Upper lobe of left lung (tissue), 4 donors: ENCODE results near the gene ZNF248.

Experiments
- POLR2A ChIP-seq, 4 donors: fragments of 450-650 bp; IDR thresholded peaks; one replicate each; pipeline ENCODE4 v1.5.1; 2016 to 2017; ENCODE audit warnings: antibody characterized with exemption in 4 of 4, mild to moderate bottlenecking in 2 of 4
- POLR2AphosphoS5 ChIP-seq, 2 donors: sonication (generic); formaldehyde crosslinking; IDR thresholded peaks; one replicate each; pipeline ENCODE4 v1.5.1; 2017; ENCODE audit warnings: antibody characterized with exemption in 2 of 2
- TF ChIP-seq, protein P1 (sequence below), 6 experiments: fragments of 450-650 bp in 4 of 6; fragments of 200-600 bp in 2 of 6; sonication (generic) in 2 of 6; IDR thresholded peaks; one replicate each; pipeline ENCODE4 v1.5.1; 2016 to 2019; ENCODE audit warnings: antibody characterized with exemption in 6 of 6

DNA sequence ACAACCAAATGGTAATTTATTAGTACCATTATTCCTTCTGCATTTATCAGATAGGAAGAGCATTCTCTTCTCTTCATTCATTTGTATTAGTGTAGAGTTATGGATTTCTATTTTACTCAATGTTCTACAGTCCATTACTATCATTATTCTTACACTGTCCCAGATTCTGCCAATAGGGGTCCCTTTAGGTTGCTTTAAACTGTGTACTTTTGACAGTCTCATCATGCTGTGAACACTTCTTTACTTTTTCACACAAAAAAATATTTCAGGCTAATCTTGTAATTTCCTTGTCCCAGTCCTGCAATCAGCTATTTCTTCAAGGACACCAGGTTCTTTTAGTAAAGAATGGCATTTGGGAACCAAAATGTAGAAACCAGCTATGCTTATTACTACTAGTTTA, 99.3 kb downstream of the ZNF248 start:
- TF ChIP-seq, protein P1, sequence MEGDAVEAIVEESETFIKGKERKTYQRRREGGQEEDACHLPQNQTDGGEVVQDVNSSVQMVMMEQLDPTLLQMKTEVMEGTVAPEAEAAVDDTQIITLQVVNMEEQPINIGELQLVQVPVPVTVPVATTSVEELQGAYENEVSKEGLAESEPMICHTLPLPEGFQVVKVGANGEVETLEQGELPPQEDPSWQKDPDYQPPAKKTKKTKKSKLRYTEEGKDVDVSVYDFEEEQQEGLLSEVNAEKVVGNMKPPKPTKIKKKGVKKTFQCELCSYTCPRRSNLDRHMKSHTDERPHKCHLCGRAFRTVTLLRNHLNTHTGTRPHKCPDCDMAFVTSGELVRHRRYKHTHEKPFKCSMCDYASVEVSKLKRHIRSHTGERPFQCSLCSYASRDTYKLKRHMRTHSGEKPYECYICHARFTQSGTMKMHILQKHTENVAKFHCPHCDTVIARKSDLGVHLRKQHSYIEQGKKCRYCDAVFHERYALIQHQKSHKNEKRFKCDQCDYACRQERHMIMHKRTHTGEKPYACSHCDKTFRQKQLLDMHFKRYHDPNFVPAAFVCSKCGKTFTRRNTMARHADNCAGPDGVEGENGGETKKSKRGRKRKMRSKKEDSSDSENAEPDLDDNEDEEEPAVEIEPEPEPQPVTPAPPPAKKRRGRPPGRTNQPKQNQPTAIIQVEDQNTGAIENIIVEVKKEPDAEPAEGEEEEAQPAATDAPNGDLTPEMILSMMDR (IDR thresholded peaks at IDR 0.05) = no peak
- TF ChIP-seq POLR2A (IDR thresholded peaks at IDR 0.05) (no peak), POLR2AphosphoS5 (IDR thresholded peaks at IDR 0.05) (no peak)
